NT2/D1 (cell line): ENCODE results near the gene HCN3.

ENCODE experiments used
- SUZ12 ChIP-seq: IDR thresholded peaks from 2 replicates; pipeline ENCODE4 v1.6.1; 2011; ENCODE audit not compliant: insufficient read length, insufficient read depth; ENCODE audit errors: extremely low read depth
- YY1 ChIP-seq: IDR thresholded peaks from 2 replicates; pipeline ENCODE4 v1.6.1; 2011; ENCODE audit not compliant: insufficient read length, insufficient read depth
- ZNF274 ChIP-seq: IDR thresholded peaks from 2 replicates; pipeline ENCODE4 v1.6.1; 2011; ENCODE audit warnings: mild to moderate bottlenecking, low read depth, low read length

DNA sequence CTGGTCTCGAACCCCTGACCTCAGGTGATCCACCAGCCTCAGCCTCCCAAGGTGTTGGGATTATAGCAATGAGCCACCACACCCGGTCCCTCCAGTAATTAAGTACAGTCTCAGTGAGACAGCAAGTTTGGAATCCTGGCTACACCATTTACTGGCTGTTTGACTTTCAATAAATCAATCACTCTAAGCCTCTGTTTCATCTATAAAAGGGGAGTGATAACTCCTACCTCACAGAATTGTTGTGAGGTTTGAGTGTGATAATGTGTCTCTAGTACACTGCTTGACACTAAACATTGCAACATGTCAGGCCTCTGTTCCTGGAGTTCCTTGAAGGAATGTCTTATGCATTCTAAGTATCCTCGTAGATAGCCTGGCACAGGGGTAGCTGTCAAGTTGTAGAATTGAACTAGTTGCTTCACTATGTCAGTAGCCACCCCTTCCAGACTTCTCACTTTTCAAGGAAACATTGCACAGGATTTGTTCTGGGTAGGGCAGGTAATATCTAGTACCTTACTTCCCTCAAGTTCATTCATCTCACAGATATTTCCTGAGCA, 34.4 kb upstream of the HCN3 start:
- TF ChIP-seq SUZ12, result no peak
- no peak for TF ChIP-seq YY1
- TF ChIP-seq ZNF274, result no peak
